ENCODE data around the gene TECTA. TPM values are rescaled to one million over a fixed set of nuclear protein-coding genes. Genes with fewer than 3 reads are reported as not detected.

The TECTA gene, protein sequence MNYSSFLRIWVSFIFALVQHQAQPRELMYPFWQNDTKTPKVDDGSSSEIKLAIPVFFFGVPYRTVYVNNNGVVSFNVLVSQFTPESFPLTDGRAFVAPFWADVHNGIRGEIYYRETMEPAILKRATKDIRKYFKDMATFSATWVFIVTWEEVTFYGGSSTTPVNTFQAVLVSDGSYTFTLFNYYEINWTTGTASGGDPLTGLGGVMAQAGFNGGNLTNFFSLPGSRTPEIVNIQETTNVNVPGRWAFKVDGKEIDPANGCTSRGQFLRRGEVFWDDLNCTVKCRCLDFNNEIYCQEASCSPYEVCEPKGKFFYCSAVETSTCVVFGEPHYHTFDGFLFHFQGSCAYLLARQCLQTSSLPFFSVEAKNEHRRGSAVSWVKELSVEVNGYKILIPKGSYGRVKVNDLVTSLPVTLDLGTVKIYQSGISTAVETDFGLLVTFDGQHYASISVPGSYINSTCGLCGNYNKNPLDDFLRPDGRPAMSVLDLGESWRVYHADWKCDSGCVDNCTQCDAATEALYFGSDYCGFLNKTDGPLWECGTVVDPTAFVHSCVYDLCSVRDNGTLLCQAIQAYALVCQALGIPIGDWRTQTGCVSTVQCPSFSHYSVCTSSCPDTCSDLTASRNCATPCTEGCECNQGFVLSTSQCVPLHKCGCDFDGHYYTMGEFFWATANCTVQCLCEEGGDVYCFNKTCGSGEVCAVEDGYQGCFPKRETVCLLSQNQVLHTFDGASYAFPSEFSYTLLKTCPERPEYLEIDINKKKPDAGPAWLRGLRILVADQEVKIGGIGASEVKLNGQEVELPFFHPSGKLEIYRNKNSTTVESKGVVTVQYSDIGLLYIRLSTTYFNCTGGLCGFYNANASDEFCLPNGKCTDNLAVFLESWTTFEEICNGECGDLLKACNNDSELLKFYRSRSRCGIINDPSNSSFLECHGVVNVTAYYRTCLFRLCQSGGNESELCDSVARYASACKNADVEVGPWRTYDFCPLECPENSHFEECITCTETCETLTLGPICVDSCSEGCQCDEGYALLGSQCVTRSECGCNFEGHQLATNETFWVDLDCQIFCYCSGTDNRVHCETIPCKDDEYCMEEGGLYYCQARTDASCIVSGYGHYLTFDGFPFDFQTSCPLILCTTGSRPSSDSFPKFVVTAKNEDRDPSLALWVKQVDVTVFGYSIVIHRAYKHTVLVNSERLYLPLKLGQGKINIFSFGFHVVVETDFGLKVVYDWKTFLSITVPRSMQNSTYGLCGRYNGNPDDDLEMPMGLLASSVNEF (N-terminal part only)
- total RNA-seq (1 to 10 TPM; 2.1 to 2.7 TPM), polyA plus RNA-seq (ENCODE audit: insufficient read length in 2 of 2) (1 to 10 TPM; 4.9 to 5.5 TPM)
- long read RNA-seq, donor 1: 0 reads
- long read RNA-seq, donor 2: 0 reads
- long read RNA-seq, donor 3: 0 reads
- long read RNA-seq, donor 4: 0 reads

DNA sequence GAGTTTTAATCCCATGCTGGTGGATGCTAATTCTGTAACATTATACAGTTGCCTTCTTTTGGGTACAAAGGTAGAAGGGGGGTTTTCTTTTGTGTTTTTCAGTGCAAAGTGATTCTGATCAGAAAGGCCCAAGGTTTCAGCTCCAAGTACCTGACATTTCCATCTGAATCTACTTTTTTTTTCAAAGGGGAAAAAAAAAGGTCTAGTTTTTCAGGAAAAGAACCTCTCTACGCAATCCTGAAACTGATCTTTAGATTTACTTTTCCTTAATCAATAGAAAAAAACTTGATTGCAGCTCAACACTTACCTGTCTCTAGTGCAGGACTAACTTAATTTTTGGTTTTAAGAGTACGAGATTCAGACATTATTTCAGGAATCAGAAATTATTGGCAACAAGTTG lies at the start of gene TECTA:
TECTA (plus strand) TSS at position 301 of the 400 bp plus-strand sequence. CDS start 1,423 bp downstream, outside the sequence.
- Histone ChIP-seq H3K9me3 (ENCODE audit: control insufficient read depth, insufficient read depth, low read length) (no peaks in the 10 kb centered on the region), H3K27ac (ENCODE audit: low read depth, low read length) (no peak within 1 kb of the TSS), H3K27me3 (ENCODE audit: control insufficient read depth, insufficient read depth, low read length) (no peaks in the 10 kb centered on the region), H3K4me3 (ENCODE audit: low read depth, low read length) (no peak within 1 kb of the TSS), H3K4me1 (ENCODE audit: control insufficient read depth, insufficient read depth, low read length) (no peaks in the 10 kb centered on the region), H3K36me3 (ENCODE audit: control insufficient read depth, insufficient read depth, low read length) (no peaks in the 10 kb centered on the region)
- WGBS (ENCODE audit: insufficient coverage): no CpG with 5 or more reads among the region's 2 CpGs
- DNase-seq (ENCODE audit: low read depth in 4 of 6, low spot score in 6 of 6): no peak

DNA sequence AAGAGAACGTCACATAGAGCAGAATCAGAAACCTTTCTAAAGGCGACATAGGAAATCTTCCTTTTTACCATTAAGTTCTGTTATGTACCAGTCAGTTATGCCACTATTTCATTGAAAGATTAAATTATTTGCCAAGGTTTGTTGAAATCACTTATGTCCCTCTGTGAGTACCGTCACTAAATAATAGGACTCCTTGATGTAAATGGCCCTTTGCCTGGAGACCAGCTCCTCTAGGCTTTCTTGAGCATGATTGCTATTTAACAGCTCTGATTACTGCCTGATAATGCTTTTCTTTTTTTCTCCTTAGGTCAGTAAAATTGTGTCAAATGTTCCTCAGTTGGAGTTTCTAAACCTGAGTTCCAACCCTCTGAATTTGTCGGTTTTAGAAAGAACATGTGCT lies 47.8 kb upstream of the TECTA start:
- peaks cover 4% of the 10 kb centered on the region for H3K36me3 ChIP-seq (ENCODE audit: control insufficient read depth, insufficient read depth, low read length)

DNA sequence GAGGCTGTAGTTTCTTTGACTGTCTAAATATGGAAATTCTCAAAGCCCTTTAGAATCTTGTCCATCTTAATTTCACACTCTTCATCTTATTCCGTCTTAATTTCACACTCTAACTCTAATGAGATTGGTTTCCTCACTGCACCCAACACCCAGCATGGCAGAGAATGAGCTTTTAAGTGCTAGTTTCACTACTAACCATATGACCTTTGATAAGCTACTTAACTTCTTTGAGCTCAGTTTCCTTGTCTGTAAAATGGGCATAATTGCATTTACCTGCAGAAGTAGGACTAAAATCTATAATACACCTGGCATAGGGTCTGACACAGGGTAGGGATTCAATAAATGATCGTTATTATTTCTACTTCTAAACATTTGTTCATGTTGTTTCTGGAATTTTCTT lies 46.8 kb upstream of the TECTA start:
- Histone ChIP-seq H3K36me3 (ENCODE audit: control insufficient read depth, insufficient read depth, low read length) (peaks cover 4% of the 10 kb centered on the region), H3K27me3 (ENCODE audit: control insufficient read depth, insufficient read depth, low read length) (no peaks in the 10 kb centered on the region), H3K4me1 (ENCODE audit: control insufficient read depth, insufficient read depth, low read length) (no peaks in the 10 kb centered on the region), H3K27ac (ENCODE audit: low read depth, low read length) (no peak overlapping the region), H3K9me3 (ENCODE audit: control insufficient read depth, insufficient read depth, low read length) (no peaks in the 10 kb centered on the region), H3K4me3 (ENCODE audit: low read depth, low read length) (no peak overlapping the region)
- 100% methylated on average over 1 of the region's 2 CpGs for WGBS (ENCODE audit: insufficient coverage)
- no peak for DNase-seq (ENCODE audit: low read depth in 4 of 6, low spot score in 6 of 6)

More for the DNA sequence above, 47.8 kb upstream of the TECTA start:
- no peak overlapping the region for H3K27ac ChIP-seq (ENCODE audit: low read depth, low read length)
- no peak overlapping the region for H3K4me3 ChIP-seq (ENCODE audit: low read depth, low read length)
- H3K9me3 ChIP-seq (ENCODE audit: control insufficient read depth, insufficient read depth, low read length): no peaks in the 10 kb centered on the region
- no peaks in the 10 kb centered on the region for H3K27me3 ChIP-seq (ENCODE audit: control insufficient read depth, insufficient read depth, low read length)
- H3K4me1 ChIP-seq (ENCODE audit: control insufficient read depth, insufficient read depth, low read length): no peaks in the 10 kb centered on the region
- WGBS (ENCODE audit: insufficient coverage): 100% methylated on average over 2 of the region's 4 CpGs
- no peak for DNase-seq (ENCODE audit: low read depth in 4 of 6, low spot score in 6 of 6)

DNA sequence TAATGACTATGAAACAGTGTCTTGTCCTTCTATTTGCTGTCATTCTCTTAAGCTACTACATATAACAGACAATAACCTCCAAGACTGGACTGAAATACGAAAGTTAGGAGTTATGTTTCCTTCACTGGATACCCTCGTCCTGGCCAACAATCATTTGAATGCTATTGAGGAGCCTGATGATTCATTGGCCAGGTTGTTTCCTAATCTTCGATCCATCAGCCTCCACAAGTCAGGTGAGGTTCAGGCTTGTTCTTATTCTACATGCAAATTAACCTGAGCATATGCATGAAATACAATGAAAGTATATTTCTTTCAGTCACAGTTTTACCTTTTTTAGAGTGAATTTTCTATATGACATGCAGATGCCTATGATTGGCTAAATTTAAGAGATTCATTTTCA lies 46.0 kb upstream of the TECTA start:
- Histone ChIP-seq H3K27ac (ENCODE audit: low read depth, low read length) (no peak overlapping the region), H3K4me1 (ENCODE audit: control insufficient read depth, insufficient read depth, low read length) (no peaks in the 10 kb centered on the region), H3K36me3 (ENCODE audit: control insufficient read depth, insufficient read depth, low read length) (peaks cover 4% of the 10 kb centered on the region), H3K9me3 (ENCODE audit: control insufficient read depth, insufficient read depth, low read length) (no peaks in the 10 kb centered on the region), H3K27me3 (ENCODE audit: control insufficient read depth, insufficient read depth, low read length) (no peaks in the 10 kb centered on the region), H3K4me3 (ENCODE audit: low read depth, low read length) (no peak overlapping the region)
- no CpG with 5 or more reads among the region's 3 CpGs for WGBS (ENCODE audit: insufficient coverage)
- no peak for DNase-seq (ENCODE audit: low read depth in 4 of 6, low spot score in 6 of 6)

DNA sequence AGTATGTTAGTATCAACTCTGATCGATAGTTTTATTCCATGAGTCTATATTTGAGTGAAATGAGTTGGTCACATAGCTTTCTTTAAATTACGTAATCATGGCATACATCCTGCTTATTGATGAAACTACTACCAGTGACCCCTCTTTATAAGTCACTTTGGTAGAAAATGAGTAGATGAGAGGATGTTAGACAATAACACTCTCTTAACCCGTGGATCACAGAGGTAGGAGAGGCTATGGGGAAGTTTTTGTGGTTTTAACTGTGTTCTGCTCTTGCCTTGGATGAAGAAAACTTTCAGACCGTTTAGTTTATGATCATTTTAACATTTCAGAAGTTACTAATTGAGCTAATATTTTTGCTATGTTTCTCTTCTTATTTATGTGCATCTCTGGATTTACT lies 43.1 kb upstream of the TECTA start:
- no peaks in the 10 kb centered on the region for H3K4me1 ChIP-seq (ENCODE audit: control insufficient read depth, insufficient read depth, low read length)
- no peaks in the 10 kb centered on the region for H3K9me3 ChIP-seq (ENCODE audit: control insufficient read depth, insufficient read depth, low read length)
- peaks cover 4% of the 10 kb centered on the region for H3K36me3 ChIP-seq (ENCODE audit: control insufficient read depth, insufficient read depth, low read length)
- WGBS (ENCODE audit: insufficient coverage): no CpG with 5 or more reads among the region's 4 CpGs
- no peak overlapping the region for H3K27ac ChIP-seq (ENCODE audit: low read depth, low read length)
- no peak overlapping the region for H3K4me3 ChIP-seq (ENCODE audit: low read depth, low read length)
- DNase-seq (ENCODE audit: low read depth in 4 of 6, low spot score in 6 of 6): no peak
- H3K27me3 ChIP-seq (ENCODE audit: control insufficient read depth, insufficient read depth, low read length): no peaks in the 10 kb centered on the region

DNA sequence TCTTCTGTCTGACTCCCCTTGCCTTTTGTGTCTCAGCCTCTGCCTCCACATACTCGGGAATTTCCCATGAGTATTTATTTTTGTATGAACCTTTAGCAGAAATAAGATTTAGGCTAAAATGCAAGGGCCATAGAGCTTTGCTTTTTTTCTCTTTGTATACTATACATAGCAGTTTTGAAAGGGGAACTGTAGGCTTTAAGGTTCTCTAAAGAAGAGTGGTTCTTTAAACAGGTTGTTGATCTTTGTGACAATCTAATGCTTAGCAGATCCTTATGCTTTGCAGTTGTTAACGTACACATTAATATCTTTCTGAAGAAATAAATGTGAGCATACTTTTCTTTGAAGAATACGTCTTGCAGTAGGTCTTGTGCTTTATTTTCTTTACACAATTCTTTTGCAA lies 42.1 kb upstream of the TECTA start:
- no CpG with 5 or more reads among the region's 3 CpGs for WGBS (ENCODE audit: insufficient coverage)
- DNase-seq (ENCODE audit: low read depth in 4 of 6, low spot score in 6 of 6): no peak
- H3K27me3 ChIP-seq (ENCODE audit: control insufficient read depth, insufficient read depth, low read length): no peaks in the 10 kb centered on the region
- no peaks in the 10 kb centered on the region for H3K9me3 ChIP-seq (ENCODE audit: control insufficient read depth, insufficient read depth, low read length)
- no peak overlapping the region for H3K27ac ChIP-seq (ENCODE audit: low read depth, low read length)
- H3K4me1 ChIP-seq (ENCODE audit: control insufficient read depth, insufficient read depth, low read length): no peaks in the 10 kb centered on the region
- H3K36me3 ChIP-seq (ENCODE audit: control insufficient read depth, insufficient read depth, low read length): no peaks in the 10 kb centered on the region
- no peak overlapping the region for H3K4me3 ChIP-seq (ENCODE audit: low read depth, low read length)

DNA sequence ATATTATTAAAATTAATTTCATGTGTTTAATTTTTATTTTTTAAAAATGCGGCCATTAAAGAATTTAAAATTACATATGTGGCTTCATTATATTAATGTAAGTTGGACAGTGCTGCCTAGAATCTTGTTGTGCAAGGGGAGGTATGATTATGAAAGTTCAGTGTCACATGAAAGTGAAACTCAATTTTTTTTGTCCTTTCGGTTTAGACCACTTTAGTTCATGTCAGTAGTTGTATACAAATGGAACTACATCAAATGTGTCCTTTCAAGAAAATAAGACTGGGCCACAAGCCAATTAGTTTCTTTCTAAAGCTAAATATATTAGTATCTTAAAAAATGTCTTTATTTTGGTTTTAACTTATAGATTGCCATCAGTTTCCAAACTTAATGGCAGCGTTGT lies 41.4 kb upstream of the TECTA start:
- H3K9me3 ChIP-seq (ENCODE audit: control insufficient read depth, insufficient read depth, low read length): no peaks in the 10 kb centered on the region
- H3K27me3 ChIP-seq (ENCODE audit: control insufficient read depth, insufficient read depth, low read length): no peaks in the 10 kb centered on the region
- no peaks in the 10 kb centered on the region for H3K4me1 ChIP-seq (ENCODE audit: control insufficient read depth, insufficient read depth, low read length)
- DNase-seq (ENCODE audit: low read depth in 4 of 6, low spot score in 6 of 6): no peak
- no peaks in the 10 kb centered on the region for H3K36me3 ChIP-seq (ENCODE audit: control insufficient read depth, insufficient read depth, low read length)
- no CpG with 5 or more reads among the region's 3 CpGs for WGBS (ENCODE audit: insufficient coverage)
- no peak overlapping the region for H3K27ac ChIP-seq (ENCODE audit: low read depth, low read length)
- no peak overlapping the region for H3K4me3 ChIP-seq (ENCODE audit: low read depth, low read length)

DNA sequence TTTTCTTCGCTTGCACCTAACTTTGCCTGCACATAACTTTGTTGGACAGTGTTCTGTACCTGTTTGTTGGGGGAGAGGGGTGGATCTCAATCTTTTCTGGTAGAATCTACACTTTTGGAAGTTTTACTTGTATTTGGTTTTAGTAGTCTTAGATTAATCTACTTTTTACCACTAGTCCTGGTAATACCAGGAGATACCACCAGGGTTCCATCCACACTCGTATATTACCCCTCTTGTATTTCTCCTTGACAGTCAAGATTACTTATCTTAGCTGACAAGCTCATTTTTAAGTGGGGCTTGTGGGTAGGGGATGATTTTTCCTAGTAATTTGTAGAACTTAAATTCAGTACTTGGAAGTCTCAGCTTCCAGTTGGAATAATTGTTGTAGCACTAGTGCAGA lies 37.3 kb upstream of the TECTA start:
- Histone ChIP-seq H3K27me3 (ENCODE audit: control insufficient read depth, insufficient read depth, low read length) (no peaks in the 10 kb centered on the region), H3K4me3 (ENCODE audit: low read depth, low read length) (no peak overlapping the region), H3K4me1 (ENCODE audit: control insufficient read depth, insufficient read depth, low read length) (no peaks in the 10 kb centered on the region), H3K9me3 (ENCODE audit: control insufficient read depth, insufficient read depth, low read length) (no peaks in the 10 kb centered on the region), H3K27ac (ENCODE audit: low read depth, low read length) (no peak overlapping the region), H3K36me3 (ENCODE audit: control insufficient read depth, insufficient read depth, low read length) (peaks cover 4% of the 10 kb centered on the region)
- DNase-seq (ENCODE audit: low read depth in 4 of 6, low spot score in 6 of 6): no peak
- WGBS (ENCODE audit: insufficient coverage): no CpG with 5 or more reads among the region's 2 CpGs

DNA sequence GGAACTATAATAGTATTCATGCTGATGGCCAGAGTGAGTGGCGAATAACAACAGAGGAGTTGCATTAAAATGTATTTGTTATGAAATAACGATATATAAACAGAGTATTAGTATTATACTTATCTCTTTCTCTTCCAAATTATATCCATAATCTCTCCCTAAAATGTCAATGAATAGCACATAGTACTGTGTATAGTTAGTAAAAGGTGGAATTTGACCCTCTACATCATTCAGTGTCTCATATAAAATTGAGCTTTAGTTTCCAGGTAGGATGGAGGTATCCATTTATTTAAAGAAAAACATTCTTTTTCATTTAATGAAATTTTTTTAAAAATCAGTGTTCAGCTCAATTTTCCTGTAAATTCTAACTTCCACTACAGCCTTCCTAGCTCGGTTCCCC lies 34.4 kb upstream of the TECTA start:
- WGBS (ENCODE audit: insufficient coverage): no CpG with 5 or more reads among the region's 3 CpGs
- Histone ChIP-seq H3K4me3 (ENCODE audit: low read depth, low read length) (no peak overlapping the region), H3K36me3 (ENCODE audit: control insufficient read depth, insufficient read depth, low read length) (peaks cover 8% of the 10 kb centered on the region), H3K4me1 (ENCODE audit: control insufficient read depth, insufficient read depth, low read length) (no peaks in the 10 kb centered on the region), H3K9me3 (ENCODE audit: control insufficient read depth, insufficient read depth, low read length) (no peaks in the 10 kb centered on the region), H3K27ac (ENCODE audit: low read depth, low read length) (no peak overlapping the region), H3K27me3 (ENCODE audit: control insufficient read depth, insufficient read depth, low read length) (no peaks in the 10 kb centered on the region)
- no peak for DNase-seq (ENCODE audit: low read depth in 4 of 6, low spot score in 6 of 6)
